ENCODE data around the gene DRAXIN. TPM values are rescaled to one million over a fixed set of nuclear protein-coding genes. Genes with fewer than 3 reads are reported as not detected.

DRAXIN gene
- total RNA-seq, 1 experiment from 2014 or later = 0.25 TPM

DNA sequence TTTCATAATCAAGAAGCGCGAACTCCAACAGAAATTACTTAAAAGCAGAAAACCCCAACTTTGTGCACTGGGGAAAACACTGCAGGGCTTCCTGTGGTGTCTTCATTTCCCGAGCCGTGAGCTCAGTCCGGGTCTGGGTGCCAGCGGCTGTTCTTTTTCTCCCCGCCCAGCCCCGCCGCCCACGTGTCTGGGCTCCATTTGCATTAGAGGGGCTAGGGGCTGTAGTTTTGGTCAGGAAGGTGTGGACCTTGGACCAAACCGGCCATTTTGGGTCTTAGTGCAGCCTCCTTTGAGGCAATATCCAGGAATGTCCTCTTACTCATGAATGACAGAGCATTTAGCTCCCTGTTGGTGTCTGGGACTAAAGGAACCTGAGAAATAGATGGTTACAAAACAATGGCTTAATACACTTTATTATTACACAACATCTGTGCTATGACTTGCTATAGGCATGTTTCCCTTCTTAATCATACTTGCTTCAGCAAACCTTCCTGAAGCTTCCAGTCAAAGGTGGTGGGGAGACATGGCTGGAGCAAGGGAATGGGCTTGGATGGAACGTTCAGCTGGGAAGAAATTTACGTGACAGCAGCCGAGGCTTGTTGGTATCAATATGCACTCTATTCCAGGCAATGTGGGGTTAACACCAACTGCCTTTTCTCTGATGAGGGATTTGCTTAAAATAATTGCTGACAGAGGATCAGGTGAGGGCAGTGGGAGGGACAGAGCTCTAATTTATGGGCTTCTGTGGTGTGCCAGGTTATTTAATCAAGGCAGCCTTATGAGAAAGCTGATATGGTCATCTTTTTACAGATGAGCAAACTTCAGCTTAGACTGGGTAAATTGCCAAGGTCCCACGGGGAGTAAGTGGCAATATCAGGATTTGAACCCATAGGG, 45.5 kb downstream of the DRAXIN start:
- DNase-seq (ENCODE audit: low read depth) = peak; percentile 77

DNA sequence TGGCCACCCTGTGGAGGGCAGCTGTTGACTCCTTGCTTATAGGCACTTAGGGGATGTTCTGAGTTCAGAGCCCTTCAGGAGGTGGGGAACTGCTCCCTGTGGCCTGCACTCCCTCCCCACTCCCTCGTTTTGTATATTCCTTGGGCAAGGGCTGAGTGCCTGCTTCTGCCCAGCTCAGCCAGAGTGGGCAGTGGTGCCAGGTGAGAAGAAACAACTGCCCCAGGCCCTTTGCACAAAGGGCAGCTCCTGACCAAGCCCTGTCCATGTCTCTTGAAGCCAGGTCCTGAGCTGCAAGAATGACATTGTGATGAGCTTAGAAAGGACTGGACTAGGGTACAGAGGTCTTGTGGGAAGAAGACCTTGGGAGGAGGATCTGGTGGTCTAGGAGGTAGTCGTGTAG, 46.6 kb downstream of the DRAXIN start:
- DNase-seq (ENCODE audit: low read depth) = no peak

DNA sequence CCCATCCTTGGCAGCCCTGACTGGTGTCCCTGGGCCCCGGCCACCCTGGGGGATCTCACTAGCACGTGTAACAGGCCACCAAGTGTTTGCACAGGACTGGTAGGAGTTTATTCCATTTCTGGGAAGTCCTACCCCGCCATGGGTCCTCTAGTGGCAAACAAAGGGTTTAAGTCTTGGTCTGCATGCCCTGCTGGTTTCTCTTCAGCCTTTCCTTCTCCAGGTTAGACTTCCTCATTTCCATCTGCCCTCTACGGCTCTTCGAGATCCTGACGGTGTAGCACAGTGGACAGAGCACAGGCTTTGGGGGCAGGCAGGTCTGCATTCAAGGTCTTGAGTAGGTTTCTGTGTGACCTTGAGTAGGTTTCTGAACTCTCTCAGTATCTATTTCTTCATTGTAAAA, 47.3 kb downstream of the DRAXIN start:
- DNase-seq (ENCODE audit: low read depth) = no peak

DNA sequence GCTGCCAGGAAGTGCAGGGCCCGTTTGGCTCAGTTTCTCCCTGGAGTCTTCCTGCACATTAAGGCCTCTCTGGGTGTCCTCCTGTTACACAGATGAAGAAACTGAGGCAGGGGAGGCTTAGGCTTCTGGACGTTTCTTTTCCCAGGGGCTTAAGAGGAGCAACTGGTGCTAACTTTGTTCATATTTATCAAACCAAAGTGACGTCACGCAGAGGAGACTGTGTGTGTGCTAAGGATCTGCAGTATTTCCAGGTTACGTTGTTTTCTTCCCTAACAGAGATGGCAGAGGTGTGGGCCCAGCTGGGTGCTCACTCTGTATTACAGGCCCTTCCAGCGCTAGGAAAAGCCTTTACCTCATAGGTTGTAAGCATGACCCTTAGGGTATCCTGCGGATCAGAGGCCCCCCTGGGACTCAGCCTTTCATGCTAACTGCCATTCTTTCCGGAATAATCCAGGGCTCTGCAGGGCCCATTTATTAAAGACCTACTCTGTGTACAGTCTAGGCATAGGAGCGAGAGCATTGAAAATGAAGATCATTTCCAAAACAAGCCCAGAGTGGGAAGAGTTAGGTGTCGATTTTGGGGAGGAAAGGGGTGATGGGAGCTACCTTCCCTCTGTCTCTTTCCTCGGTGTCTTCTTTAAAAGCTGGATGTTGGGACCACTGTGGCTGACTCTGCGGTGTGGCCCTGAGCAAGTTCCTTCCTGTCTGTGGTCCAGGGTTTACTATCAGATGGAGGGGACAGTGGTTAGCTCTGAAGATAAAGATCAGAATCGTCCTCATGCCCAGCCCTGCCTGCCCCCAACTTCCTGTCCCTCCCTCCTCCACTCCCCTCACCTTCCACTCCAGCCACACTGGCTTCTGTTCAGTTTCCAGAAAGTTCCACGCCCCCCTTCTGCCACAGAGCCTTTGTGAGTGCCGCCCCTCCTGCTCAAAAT, 49.0 kb downstream of the DRAXIN start:
- peak; percentile 22 for DNase-seq (ENCODE audit: low read depth)

DNA sequence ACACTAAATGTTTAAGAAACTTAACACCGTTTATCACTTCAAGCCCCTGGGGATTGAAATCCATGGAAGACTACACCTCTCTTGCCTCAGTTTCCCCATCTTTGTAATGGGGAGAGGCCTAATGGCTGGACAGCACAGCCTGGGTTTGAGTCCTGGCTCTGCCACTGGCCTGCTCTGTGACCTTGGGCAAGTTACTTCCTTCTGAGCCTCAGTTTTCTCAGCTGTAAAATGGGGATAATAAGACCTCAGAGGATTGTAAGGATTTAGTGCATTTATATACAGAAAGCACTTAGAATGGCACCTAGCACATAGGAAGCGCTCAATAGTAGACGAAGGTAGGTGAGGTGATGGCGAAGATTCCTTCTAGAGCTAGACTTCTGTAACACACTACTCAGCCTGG, 50.0 kb downstream of the DRAXIN start:
- no peak for DNase-seq (ENCODE audit: low read depth)

DNA sequence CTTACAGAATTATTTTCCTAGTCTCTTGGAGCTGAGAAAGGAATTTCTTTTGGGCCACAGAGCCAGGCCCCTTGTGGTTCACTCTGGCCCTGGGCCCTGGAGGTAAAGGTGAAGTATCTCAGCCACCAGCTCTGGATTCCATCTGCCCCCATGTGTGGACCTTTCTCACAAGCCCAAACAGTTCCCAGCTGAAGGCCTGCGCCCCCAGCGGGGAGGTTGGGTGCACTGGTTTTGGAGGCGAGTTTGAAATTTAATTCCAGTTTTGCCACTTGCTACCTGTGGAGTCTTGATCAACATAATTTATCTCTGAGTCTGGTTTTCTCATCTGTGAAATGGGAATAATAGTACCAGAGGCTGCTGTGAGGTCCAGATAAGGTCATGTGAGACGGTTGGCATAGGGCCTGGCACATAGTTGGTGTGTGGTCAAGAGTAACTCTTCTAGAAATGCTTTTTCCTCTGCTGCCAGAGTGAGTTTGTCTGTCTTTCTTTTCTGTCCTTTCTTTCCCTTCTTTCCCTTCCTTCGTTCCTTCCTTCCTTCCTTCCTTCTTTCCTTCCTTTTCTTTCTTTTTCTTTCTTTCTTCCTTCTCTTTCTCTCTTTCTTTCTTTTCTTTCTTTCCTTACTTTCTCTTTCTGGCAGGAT, 50.5 kb downstream of the DRAXIN start:
- DNase-seq (ENCODE audit: low read depth) = no peak

DNA sequence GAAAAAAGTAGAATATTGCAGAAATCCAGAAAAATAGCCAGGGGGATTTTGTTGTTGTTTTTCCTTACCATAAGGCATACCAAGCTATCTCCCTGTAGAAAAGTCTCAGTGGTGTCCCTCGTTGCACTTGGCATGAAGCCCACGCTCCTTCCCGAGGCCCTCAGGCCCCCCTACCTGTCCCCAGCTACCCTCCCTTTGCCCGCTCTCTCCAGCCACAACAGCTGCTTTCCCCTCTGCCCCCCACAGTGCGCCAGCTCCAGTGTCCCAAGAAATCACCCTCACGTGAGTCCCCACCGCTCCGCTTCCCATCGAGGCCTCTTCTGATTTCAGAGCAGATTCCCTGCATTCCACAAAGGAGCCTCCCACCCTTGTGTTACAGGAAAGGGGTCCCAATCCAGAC, 52.8 kb downstream of the DRAXIN start:
- no peak for DNase-seq (ENCODE audit: low read depth)

DNA sequence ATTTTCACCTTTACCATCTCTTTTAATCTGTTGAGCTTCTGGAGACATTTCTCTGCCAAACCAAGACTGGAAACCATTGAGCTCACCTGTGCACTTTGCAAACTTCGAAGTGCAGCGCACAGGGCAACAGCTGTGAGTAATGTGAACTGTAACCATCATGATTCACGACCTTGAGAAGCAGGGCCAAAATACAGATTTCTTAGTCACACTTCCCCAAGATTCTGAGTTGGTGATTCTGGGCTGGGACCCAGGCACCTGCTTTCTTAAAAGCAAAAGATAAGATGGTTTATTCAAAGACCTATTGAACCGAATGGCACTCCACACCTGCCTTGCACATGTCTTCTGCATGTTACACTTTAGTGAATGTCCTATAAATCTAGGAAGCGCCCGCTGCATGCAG, 54.6 kb downstream of the DRAXIN start:
- DNase-seq (ENCODE audit: low read depth) = peak; percentile 32

DNA sequence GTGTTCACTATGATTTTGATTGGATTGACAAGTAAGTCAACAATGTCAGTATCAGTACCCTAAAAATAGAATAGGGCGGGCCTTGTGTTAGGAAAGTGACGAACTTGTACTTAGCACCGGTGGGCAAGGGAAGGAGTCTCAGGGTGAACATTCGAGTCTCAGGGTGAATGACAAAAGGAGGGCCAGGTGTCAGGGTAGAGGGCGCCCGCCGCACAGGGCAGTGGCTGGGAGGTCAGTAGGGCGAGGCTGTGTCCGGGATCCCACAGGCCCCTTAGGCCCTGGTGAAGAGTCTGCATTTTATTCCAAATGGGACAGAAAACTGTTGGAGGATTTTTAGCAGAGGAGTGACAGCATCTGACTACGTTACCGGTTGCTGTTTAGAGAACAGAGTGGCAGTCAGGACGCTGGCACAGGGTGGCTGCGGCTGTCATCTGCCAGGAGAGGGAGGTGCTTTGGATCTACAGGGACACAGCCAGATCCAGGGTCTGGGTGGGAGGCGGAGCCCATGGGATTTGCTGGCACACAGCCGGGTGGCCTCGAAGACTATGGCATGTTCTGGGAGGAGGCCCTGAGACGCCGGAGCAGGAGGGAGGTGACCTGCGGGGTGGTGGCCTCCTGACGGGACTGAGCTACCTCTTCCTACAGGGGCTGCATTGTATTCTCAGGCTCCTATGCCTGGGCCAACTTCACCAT, 55.4 kb downstream of the DRAXIN start:
- DNase-seq (ENCODE audit: low read depth) = no peak

DNA sequence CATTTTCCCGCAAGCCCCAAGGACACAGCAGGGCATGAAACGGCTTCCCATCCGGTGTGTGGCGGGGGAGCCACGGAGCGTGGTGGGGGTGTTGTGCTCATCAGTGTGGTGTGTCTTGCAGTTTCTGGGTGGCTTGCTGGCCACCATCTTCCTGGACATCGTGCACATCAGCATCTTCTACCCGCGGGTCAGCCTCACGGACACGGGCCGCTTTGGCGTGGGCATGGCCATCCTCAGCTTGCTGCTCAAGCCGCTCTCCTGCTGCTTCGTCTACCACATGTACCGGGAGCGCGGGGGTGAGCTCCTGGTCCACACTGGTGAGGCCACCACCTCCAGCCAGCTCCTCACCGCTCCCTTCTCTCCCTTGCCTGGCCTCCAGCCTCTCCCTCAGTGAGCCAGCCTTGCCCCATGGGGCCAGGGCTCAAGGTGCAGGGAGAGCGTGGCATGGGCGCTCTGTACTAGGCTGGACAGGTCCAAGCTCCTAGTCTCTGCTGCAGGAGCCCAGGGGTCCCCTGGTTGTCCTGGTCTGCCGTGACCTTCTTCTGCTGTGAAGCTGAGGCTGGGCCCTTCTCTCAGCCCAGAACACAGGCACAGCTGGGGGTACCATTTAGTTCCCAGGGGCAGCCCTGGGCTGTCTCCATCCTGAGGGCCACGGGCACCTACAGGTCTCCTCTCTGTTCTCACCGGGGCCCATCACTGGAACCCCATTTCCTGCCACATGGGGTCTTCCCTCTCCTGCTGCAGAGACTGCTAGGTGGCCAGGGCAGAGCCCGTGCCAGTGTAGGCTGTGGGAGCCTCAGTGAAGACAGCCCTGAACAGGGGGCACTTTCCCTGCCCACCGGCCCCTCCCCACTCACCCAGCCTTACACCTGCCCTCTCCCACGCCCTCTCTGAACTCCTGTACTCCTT, 57.0 kb downstream of the DRAXIN start:
- DNase-seq (ENCODE audit: low read depth) = no peak

DNA sequence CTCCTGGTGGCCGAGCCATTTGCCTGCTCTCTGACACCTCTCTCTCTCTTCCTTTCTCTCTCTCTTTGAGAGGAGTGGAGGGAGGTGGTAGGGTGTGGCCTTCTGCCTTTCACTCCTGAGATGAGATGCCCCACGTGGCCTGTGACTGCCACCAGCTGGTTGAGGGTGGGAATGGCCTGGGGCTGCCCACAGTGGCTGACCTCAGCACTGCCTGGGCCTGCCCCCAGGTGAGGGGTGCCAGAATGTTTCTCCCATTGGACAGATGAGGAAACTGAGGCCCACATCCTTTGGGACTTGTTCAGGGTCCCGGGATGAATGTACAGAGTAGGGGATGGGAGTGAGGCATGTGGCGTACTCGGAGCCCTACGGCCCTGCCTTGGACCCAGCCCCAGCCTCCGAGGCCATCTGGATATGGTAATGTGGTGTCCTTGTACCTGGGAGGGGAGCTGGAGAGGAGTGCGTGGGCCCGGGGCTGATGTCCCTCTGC, 57.7 kb downstream of the DRAXIN start:
- DNase-seq (ENCODE audit: low read depth) = peak; percentile 59

DNA sequence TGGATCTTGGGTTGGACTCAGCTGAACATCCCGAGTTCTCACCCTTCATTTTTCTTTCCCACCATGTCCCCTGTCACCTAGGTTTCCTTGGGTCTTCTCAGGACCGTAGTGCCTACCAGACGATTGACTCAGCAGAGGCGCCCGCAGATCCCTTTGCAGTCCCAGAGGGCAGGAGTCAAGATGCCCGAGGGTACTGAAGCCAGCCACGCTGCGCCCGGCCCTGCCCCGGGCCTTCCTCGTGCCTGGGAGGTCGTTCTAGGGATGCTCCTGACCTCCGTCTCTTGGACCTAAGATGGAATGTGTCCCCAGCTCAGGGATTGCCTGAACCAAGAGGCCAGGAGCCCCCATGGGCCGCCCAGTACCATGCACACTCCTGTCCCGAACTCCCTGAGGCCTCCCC, 58.5 kb downstream of the DRAXIN start:
- DNase-seq (ENCODE audit: low read depth) = no peak

DNA sequence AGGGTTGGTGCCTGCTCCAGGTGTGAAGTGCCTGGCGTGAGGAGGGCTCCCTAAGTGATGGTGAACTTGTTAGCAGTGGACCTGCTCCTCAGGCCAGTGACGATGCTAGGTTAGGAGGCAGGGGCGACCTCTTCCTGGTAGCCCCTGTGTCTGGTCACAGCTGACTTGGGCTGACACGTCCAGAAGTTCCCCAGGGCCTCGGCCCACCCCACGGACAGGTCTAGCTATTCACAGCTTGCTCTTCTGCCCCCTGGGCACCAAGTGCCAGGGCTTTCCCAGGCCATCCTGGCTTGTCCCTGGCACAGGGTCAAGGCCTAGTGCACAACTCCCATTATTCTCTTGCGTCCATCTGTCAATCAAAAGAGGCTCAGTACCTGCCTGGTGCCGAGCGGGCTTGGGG, 59.6 kb downstream of the DRAXIN start:
- DNase-seq (ENCODE audit: low read depth) = no peak

DNA sequence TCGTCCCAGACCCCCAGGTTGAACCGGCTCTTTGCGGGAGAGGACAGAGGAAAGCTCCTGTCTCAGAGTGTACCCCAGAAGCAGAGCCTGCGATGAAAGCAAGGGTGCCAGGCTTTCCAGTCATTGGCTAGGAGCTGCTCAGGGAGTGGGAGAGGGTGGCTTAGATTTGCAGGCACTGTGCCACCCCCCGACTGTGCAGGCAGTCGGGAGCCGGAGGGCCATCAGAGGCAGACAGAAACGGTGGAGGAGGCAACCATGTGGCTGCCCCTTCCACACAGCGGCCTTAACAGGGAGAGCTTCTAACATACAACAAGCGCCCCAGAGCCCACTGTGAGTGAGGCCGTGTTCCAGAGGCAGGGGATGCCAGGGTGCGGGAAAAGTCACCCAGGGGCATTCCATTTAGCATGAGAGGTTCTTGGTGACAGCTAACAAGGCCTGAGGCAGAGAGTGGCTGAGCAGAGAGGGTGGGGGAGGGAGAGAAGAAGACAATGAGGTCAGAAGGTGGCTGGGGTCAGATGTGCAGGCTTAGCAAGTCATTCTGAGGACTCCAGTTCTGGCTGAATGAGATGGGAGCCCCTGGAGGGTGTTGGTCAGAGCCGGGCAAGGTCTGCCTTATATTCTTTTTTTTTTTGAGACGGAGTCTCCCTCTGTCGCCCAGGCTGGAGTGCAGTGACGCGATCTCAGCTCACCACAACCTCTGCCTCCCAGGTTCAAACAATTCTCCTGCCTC, 61.0 kb downstream of the DRAXIN start:
- DNase-seq (ENCODE audit: low read depth) = peak; percentile 30

DNA sequence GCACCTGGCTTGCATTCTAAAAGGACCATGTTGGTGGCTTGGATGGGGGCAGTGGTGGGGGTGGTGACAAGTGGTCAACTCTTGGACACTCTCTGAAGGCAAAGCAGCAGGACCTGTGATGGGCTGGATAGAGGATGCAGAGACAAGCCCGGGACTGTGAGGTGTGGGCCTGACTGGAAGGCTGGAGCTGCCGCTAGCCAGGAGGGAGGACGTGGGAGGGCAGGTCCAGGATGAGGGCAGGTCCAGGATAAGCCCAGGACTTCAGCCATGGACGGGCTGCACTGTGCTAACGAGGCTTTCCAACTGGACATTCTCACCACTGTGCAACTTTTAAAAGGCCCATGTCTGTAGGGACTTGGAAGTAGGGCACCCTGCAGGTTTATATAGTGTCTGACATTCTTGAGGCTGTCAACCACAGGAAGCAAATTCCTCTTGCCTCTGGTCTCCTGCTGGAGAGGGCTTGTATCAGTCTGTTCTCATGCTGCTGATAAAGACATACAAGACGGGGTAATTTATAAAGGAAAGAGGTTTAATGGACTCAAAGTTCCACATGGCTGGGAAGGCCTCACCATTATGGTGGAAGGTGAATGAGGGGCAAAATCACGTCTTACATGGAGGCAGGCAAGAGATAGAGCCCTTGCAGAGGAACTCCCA, 62.2 kb downstream of the DRAXIN start:
- DNase-seq (ENCODE audit: low read depth) = peak; percentile 57

DNA sequence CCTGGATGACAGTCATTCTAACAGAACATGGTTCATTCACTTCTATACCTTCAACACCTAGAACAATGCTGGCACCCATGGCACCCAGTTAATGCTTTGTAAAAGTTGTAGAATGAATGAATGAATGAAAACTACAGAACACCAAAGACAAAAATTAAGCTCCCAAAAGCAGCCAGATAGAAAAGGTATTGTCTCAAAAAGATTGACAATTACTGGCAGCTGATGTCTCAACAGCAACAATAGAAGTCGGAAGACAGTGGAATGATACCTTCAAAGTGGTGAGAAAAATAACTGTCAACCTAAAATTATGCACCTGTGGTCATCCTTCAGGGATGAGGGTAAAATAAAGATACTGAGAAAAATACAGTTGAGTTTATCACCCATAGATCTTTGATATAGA, 65.5 kb downstream of the DRAXIN start:
- no peak for DNase-seq (ENCODE audit: low read depth)

DNA sequence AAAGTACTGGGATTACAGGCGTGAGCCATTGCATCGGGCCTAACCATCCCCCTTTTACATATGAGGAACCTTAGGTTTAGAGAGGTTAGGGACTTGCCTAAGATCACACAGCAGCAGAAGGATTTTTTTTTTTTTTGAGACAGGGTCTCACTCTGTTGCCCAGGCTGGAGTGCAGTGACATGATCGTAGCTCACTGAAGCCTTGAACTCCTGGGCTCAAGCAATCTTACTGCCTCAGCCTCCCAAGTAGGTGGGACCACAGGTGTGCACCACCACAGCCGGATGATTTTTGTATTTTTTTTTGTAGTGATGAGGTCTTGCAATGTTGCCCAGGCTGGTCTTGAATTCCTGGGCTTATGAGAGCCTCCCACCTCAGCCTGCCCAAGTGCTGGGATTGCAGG, 68.3 kb downstream of the DRAXIN start:
- no peak for DNase-seq (ENCODE audit: low read depth)

DNA sequence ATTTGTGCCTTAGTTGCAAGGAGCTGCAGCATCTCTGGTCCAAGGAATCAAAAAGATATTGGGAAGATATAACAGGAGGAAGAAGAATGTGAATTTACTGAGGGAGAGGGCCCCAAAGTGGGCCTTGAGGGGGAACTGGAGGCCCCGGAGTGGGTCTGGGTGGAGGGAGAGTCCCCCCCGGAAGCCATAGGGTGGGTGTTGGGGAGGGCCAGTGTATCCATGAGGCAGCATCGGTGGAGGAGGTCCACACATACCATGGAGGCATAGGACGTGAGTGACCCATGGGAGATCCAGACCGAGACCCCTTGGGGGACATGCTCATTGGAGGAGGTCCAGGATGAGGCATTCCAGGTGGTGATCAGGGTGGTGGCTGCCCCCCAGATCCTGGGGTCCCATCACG, 69.8 kb downstream of the DRAXIN start:
- no peak for DNase-seq (ENCODE audit: low read depth)

DNA sequence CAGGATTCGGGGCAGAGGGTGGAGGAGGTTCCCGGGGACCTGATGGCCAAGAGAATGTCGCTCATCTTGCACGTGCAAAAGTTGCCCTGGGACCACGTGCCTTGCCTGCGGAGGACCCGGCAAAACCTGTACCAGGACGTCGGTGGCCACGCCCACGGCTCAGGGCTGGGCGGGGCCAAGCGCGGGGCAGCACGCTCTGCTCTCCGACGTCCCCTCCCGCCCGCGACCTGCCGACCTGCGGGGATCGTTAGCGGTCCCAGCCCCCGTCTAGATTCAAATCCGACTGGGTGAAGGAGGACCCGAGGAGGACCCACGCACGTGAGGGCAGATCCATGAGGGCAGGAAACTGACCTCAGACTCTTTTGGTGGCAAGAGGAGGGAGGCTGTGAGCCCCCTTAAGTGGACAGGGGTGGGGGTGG, 70.5 kb downstream of the DRAXIN start, which contains the start of gene C1orf167:
Gene C1orf167, plus strand, starts transcription at position 206 of the 419 bp plus-strand sequence. CDS start 2,208 bp downstream, outside the sequence.
- DNase-seq (ENCODE audit: low read depth) = no peak

Measured in M059J (cell line).